Smooth muscle cell (in vitro differentiated cells): Measurements from ENCODE around the gene PCSK5. TPM values are rescaled to one million over a fixed set of nuclear protein-coding genes. Genes with fewer than 3 reads are reported as not detected.

Source experiments
- DNase-seq: peaks from one replicate; lab custom pipeline; 2025; ENCODE audit not compliant: unreplicated experiment; lab: John Stamatoyannopoulos, UW
- H2AFZ ChIP-seq: fragments of 200-600 bp; sonication (generic); 2 replicates; pipeline ENCODE4 v1.6.0; 2016; ENCODE audit warnings: antibody characterized with exemption, low read depth, mild to moderate bottlenecking
- H3F3A ChIP-seq: fragments of 200-600 bp; sonication (generic); 2 replicates; pipeline ENCODE4 v1.6.0; 2017; ENCODE audit warnings: antibody characterized with exemption, low read depth
- H3K27ac ChIP-seq: fragments of 200-600 bp; sonication (generic); 2 replicates; pipeline ENCODE4 v1.5.1; 2016; ENCODE audit warnings: low read depth, mild to moderate bottlenecking
- H3K27me3 ChIP-seq: fragments of 200-600 bp; sonication (generic); 2 replicates; pipeline ENCODE4 v1.6.1; 2016; ENCODE audit warnings: low read depth, mild to moderate bottlenecking
- H3K36me3 ChIP-seq: fragments of 200-600 bp; sonication (generic); 2 replicates; pipeline ENCODE4 v1.5.1; 2016; ENCODE audit warnings: low read depth
- H3K4me1 ChIP-seq: fragments of 200-600 bp; sonication (generic); 2 replicates; pipeline ENCODE4 v1.5.1; 2016; ENCODE audit warnings: low read depth
- H3K4me2 ChIP-seq: fragments of 200-600 bp; sonication (generic); 2 replicates; pipeline ENCODE4 v1.6.0; 2016; ENCODE audit warnings: mild to moderate bottlenecking
- H3K4me3 ChIP-seq: fragments of 200-600 bp; sonication (generic); 2 replicates; pipeline ENCODE4 v1.5.1; 2016; ENCODE audit warnings: mild to moderate bottlenecking
- H3K79me2 ChIP-seq: fragments of 200-600 bp; sonication (generic); 2 replicates; pipeline ENCODE4 v1.6.0; 2016; ENCODE audit warnings: low read depth, mild to moderate bottlenecking
- H3K9ac ChIP-seq: fragments of 200-600 bp; sonication (generic); 2 replicates; pipeline ENCODE4 v1.6.0; 2016; ENCODE audit warnings: low read depth
- H3K9me3 ChIP-seq: fragments of 200-600 bp; sonication (generic); replicated peaks from 2 replicates; pipeline ENCODE4 v1.5.1; 2016; ENCODE audit warnings: low read depth
- H4K20me1 ChIP-seq: fragments of 200-600 bp; sonication (generic); 2 replicates; pipeline ENCODE4 v1.6.0; 2016; ENCODE audit warnings: low read depth
- CTCF ChIP-seq: fragments of 200-600 bp; sonication (generic); IDR thresholded peaks from 2 replicates; pipeline ENCODE4 v1.5.1; 2017; ENCODE audit warnings: borderline replicate concordance, mild to moderate bottlenecking, antibody characterized with exemption; ENCODE audit not compliant: insufficient read depth, poor library complexity, severe bottlenecking
- WGBS: methylation state at CpG from one replicate; pipeline ENCODE4 v1.1.7; 2016; ENCODE audit warnings: low lambda C conversion rate; 5-methylcytosine and 5-hydroxymethylcytosine counted together
- polyA plus RNA-seq: library from polyadenylated mRNA; unstranded; fragments of >200 nt; fragmentation: Nextera tagmentation; extraction: Ambion mirVana; gene quantifications from 2 replicates; pipeline ENCODE4 v1.2.1, GENCODE V29; 2016
- total RNA-seq: library from RNA; depleted of rRNA; stranded (reverse); fragments of >200 nt; gene quantifications from 2 replicates; pipeline ENCODE4 v1.2.3, GENCODE V29; 2014

The PCSK5 gene
- total and polyA plus RNA-seq, 2 experiments from 2014 or later, result 2.3 to 2.8 TPM

GRCh38 chr9:75869236-75869635 is 21.2 kb upstream of the PCSK5 start:
- H3K4me3 ChIP-seq, result no peak overlapping the region
- no peaks in the 10 kb centered on the region for H3K4me1 ChIP-seq
- H3K79me2 ChIP-seq, result no peaks in the 10 kb centered on the region
- H3K27ac ChIP-seq, result no peak overlapping the region
- H3K9ac ChIP-seq, result no peak overlapping the region
- no peak overlapping the region for H3K4me2 ChIP-seq
- H3K9me3 ChIP-seq, result no peaks in the 10 kb centered on the region
- H3K36me3 ChIP-seq, result no peaks in the 10 kb centered on the region
- TF ChIP-seq CTCF, result no peak
- WGBS, result 70% methylated on average over 3 of the region's 3 CpGs
- no peaks in the 10 kb centered on the region for H4K20me1 ChIP-seq
- no peaks in the 10 kb centered on the region for H3F3A ChIP-seq
- peaks cover 8% of the 10 kb centered on the region for H3K27me3 ChIP-seq
- H2AFZ ChIP-seq, result no peak overlapping the region
- no peak for DNase-seq

- H4K20me1 ChIP-seq, result no peaks in the 10 kb centered on the region
- no peak for TF ChIP-seq CTCF
- H3K27me3 ChIP-seq, result peaks cover 6% of the 10 kb centered on the region
- H3K4me1 ChIP-seq, result no peaks in the 10 kb centered on the region
- H3K9me3 ChIP-seq, result no peaks in the 10 kb centered on the region
- no peak overlapping the region for H3K4me3 ChIP-seq
- H2AFZ ChIP-seq, result no peak overlapping the region
- H3K4me2 ChIP-seq, result no peak overlapping the region
- no peak overlapping the region for H3K9ac ChIP-seq
- 91% methylated on average over 1 of the region's 1 CpG for WGBS
- no peaks in the 10 kb centered on the region for H3K36me3 ChIP-seq
- DNase-seq, result no peak
- H3F3A ChIP-seq, result no peaks in the 10 kb centered on the region
- H3K27ac ChIP-seq, result no peak overlapping the region
- H3K79me2 ChIP-seq, result no peaks in the 10 kb centered on the region
These were observed 20.0 kb upstream of the PCSK5 start for GRCh38 chr9:75870450-75870849.

GRCh38 chr9:75871624-75872023 is 18.8 kb upstream of the PCSK5 start:
- Histone ChIP-seq H3K79me2 (no peaks in the 10 kb centered on the region), H3K9ac (no peak overlapping the region), H3F3A (no peaks in the 10 kb centered on the region), H3K4me2 (no peak overlapping the region), H2AFZ (no peak overlapping the region), H3K4me1 (no peaks in the 10 kb centered on the region), H3K9me3 (no peaks in the 10 kb centered on the region), H3K27ac (no peak overlapping the region), H4K20me1 (no peaks in the 10 kb centered on the region), H3K27me3 (peaks cover 6% of the 10 kb centered on the region), H3K4me3 (no peak overlapping the region), H3K36me3 (no peaks in the 10 kb centered on the region)
- no peak for TF ChIP-seq CTCF
- no peak for DNase-seq
- WGBS, result 87% methylated on average over 5 of the region's 5 CpGs

GRCh38 chr9:75873712-75874111 is 16.8 kb upstream of the PCSK5 start:
- DNase-seq, result no peak
- Histone ChIP-seq H3K27me3 (no peaks in the 10 kb centered on the region), H3K27ac (no peak overlapping the region), H3K9me3 (no peaks in the 10 kb centered on the region), H3K4me1 (no peaks in the 10 kb centered on the region), H3K9ac (no peak overlapping the region), H3K4me2 (no peak overlapping the region), H4K20me1 (no peaks in the 10 kb centered on the region), H3K79me2 (no peaks in the 10 kb centered on the region), H2AFZ (no peak overlapping the region), H3K36me3 (no peaks in the 10 kb centered on the region), H3K4me3 (no peak overlapping the region), H3F3A (no peaks in the 10 kb centered on the region)
- TF ChIP-seq CTCF, result no peak
- WGBS, result 100% methylated on average over 1 of the region's 1 CpG
